K562 (cell line): ENCODE measurements around the gene TMEM209. TPM values are rescaled to one million over a fixed set of nuclear protein-coding genes. Genes with fewer than 3 reads are reported as not detected.

Experiments used
- ATAC-seq: fragments of 200-7000 bp; cut with Tn5 transposase; 3 replicates; pipeline ENCODE4 v1.9.1; 2020; ENCODE audit warnings: moderate library complexity
- BruUV-seq: library from RNA; stranded (reverse); fragments of 400-500 nt; replicated peaks from 2 replicates; lab custom pipeline; 2021; lab: Mats Ljungman, UMichigan
- CTCF ChIA-PET: fragments of 300-600 bp; formaldehyde crosslinking; extraction: SDS; loops from one replicate; lab custom pipeline; 2021; ENCODE audit warnings: low intra/inter-chr PET ratio; lab: Yijun Ruan, JAX
- POLR2A ChIA-PET: fragments of 300-600, 350-650 bp; sonication (Branson Sonifier 250); formaldehyde crosslinking; extraction: SDS; loops from one replicate; lab custom pipeline; 2021; ENCODE audit warnings: antibody characterized with exemption, inconsistent platforms; lab: Yijun Ruan, JAX
- DNase-seq, 4 experiments: peaks; one replicate each; pipeline versions ENCODE4 v3.0.0 to v3.0.0-alpha.2; 2011 to 2018; ENCODE audit warnings: low spot score in 3 of 4, mixed read lengths in 3 of 4; ENCODE audit errors: extremely low read depth in 1 of 4
- FAIRE-seq: peaks from 2 replicates; lab custom pipeline; 2011; peaks lifted over from hg19 to GRCh38; lab: Jason Lieb, UNC
- H2AFZ ChIP-seq: 2 replicates; pipeline ENCODE4 v1.6.0; 2011; ENCODE audit warnings: low read depth, low read length, control low read depth, inconsistent platforms
- H3K27ac ChIP-seq: fragments of 200-600 bp; 3 replicates; pipeline ENCODE4 v1.8.0; 2011; ENCODE audit warnings: low read depth, mild to moderate bottlenecking, control low read depth, inconsistent platforms, low read length, moderate library complexity, mixed read lengths; ENCODE audit errors: extremely low read depth
- H3K27me3 ChIP-seq, 2 experiments: fragments of 300-600 bp in 1 of 2; 2 replicates in 1 of 2; 3 replicates in 1 of 2; pipeline versions ENCODE4 v1.6.0 to v1.8.0; 2011; ENCODE audit warnings: inconsistent platforms in 2 of 2, low read length in 2 of 2, mild to moderate bottlenecking in 1 of 2, mixed read lengths in 1 of 2, moderate library complexity in 1 of 2; ENCODE audit not compliant: control insufficient read depth in 2 of 2, insufficient read depth in 2 of 2
- H3K36me3 ChIP-seq: fragments of 300-600 bp; 3 replicates; pipeline ENCODE4 v1.8.0; 2011; ENCODE audit warnings: mild to moderate bottlenecking, low read length, inconsistent platforms; ENCODE audit not compliant: control insufficient read depth, insufficient read depth
- H3K4me1 ChIP-seq, 2 experiments: fragments of 200-600 bp in 1 of 2; replicated peaks in 1 of 2; 2 replicates in 1 of 2; 3 replicates in 1 of 2; pipeline versions ENCODE4 v1.5.1 to v1.8.0; 2011; ENCODE audit warnings: inconsistent platforms in 2 of 2, low read length in 2 of 2, mild to moderate bottlenecking in 1 of 2, mixed read lengths in 1 of 2, moderate library complexity in 1 of 2; ENCODE audit not compliant: control insufficient read depth in 2 of 2, insufficient read depth in 2 of 2
- H3K4me2 ChIP-seq: 2 replicates; pipeline ENCODE4 v1.6.1; 2011; ENCODE audit warnings: low read length, control low read depth, inconsistent platforms, mixed read lengths; ENCODE audit not compliant: insufficient read depth
- H3K4me3 ChIP-seq: fragments of 200-600 bp; sonication (generic), shearing (Covaris generic); 2 replicates; pipeline ENCODE4 v1.5.1; 2016; ENCODE audit warnings: control low read depth, inconsistent platforms
- H3K79me2 ChIP-seq: fragments of 200-600 bp; 3 replicates; pipeline ENCODE4 v1.8.0; 2011; ENCODE audit warnings: low read length, inconsistent platforms; ENCODE audit not compliant: control insufficient read depth, insufficient read depth
- H3K9ac ChIP-seq, 2 experiments: 2 replicates each; pipeline versions ENCODE4 v1.6.0 to v1.6.1; 2011; ENCODE audit warnings: low read depth in 2 of 2, low read length in 2 of 2, control low read depth in 1 of 2, inconsistent platforms in 1 of 2, mild to moderate bottlenecking in 1 of 2, mixed read lengths in 1 of 2; ENCODE audit not compliant: insufficient read depth in 1 of 2
- H3K9me1 ChIP-seq: one replicate; pipeline ENCODE4 v1.6.0; 2011; ENCODE audit warnings: inconsistent platforms, mild to moderate bottlenecking, low read length, moderate library complexity; ENCODE audit not compliant: control insufficient read depth, insufficient read depth
- H3K9me3 ChIP-seq: replicated peaks from 2 replicates; pipeline ENCODE4 v1.5.1; 2011; ENCODE audit warnings: low read depth, low read length, inconsistent platforms; ENCODE audit not compliant: control insufficient read depth, insufficient read depth
- H4K20me1 ChIP-seq: replicated peaks from 2 replicates; pipeline ENCODE4 v1.6.1; 2011; ENCODE audit warnings: low read length, inconsistent platforms, mixed read lengths; ENCODE audit not compliant: control insufficient read depth, insufficient read depth
- ARHGAP35 ChIP-seq: fragments of 450-650 bp; IDR thresholded peaks from 2 replicates; pipeline ENCODE4 v1.6.1; 2018; ENCODE audit not compliant: partially characterized antibody
- BCOR ChIP-seq: fragments of 450-650 bp; IDR thresholded peaks from 2 replicates; pipeline ENCODE4 v1.6.1; 2016
- BRD9 ChIP-seq: fragments of 450-650 bp; IDR thresholded peaks from 2 replicates; pipeline ENCODE4 v1.6.1; 2018; ENCODE audit warnings: low read depth; ENCODE audit not compliant: partially characterized antibody
- CBX8 ChIP-seq: fragments of 200-600 bp; sonication (generic); IDR thresholded peaks from 2 replicates; pipeline ENCODE4 v1.6.1; 2012; ENCODE audit warnings: borderline replicate concordance, mixed run types, low read depth, mild to moderate bottlenecking, moderate library complexity, mixed read lengths, low read length, control low read depth, inconsistent platforms; ENCODE audit not compliant: poor library complexity, severe bottlenecking; ENCODE audit errors: extremely low read depth
- CCAR2 ChIP-seq: fragments of 200-400 bp; formaldehyde crosslinking; IDR thresholded peaks from 2 replicates; pipeline ENCODE4 v1.6.1; 2017; ENCODE audit warnings: mild to moderate bottlenecking, low read depth, low read length
- HSF4 ChIP-seq: fragments of 250-450 bp; sonication (Bioruptor Pico); IDR thresholded peaks from 2 replicates; pipeline ENCODE4 v2.1.2; 2022; ENCODE audit warnings: mild to moderate bottlenecking, moderate library complexity, borderline replicate concordance
- MAFF ChIP-seq: IDR thresholded peaks from 2 replicates; pipeline ENCODE4 v1.6.1; 2012; ENCODE audit warnings: low read length, improper control_type of control experiment
- NBN ChIP-seq: fragments of 450-650 bp; IDR thresholded peaks from 2 replicates; pipeline ENCODE4 v1.6.1; 2016; ENCODE audit warnings: low read depth, mild to moderate bottlenecking
- NR2F6 ChIP-seq: fragments of 450-650 bp; formaldehyde crosslinking; IDR thresholded peaks from 2 replicates; pipeline ENCODE4 v1.4.0; 2020; ENCODE audit warnings: mild to moderate bottlenecking
- SIRT6 ChIP-seq: IDR thresholded peaks from one replicate; pipeline ENCODE4 v1.6.1; 2012; ENCODE audit warnings: low read depth, mild to moderate bottlenecking, control low read depth, inconsistent platforms, low read length, moderate library complexity
- STAT5B ChIP-seq: fragments of 250-450 bp; sonication (Bioruptor Pico); IDR thresholded peaks from 2 replicates; pipeline ENCODE4 v1.8.0; 2021; ENCODE audit warnings: mild to moderate bottlenecking, inconsistent platforms
- TGIF2 ChIP-seq: sonication (generic); formaldehyde crosslinking; IDR thresholded peaks from 2 replicates; pipeline ENCODE4 v1.8.1; 2022; ENCODE audit warnings: mild to moderate bottlenecking, missing genetic modification reagents, moderate library complexity
- TRIM24 ChIP-seq, 2 experiments: fragments of 450-650 bp; IDR thresholded peaks; 2 replicates each; pipeline ENCODE4 v1.6.1; 2016
- U2AF1 ChIP-seq: fragments of 200-400 bp; formaldehyde crosslinking; optimal IDR thresholded peaks from 2 replicates; pipeline ENCODE3; 2017; ENCODE audit warnings: mild to moderate bottlenecking, low read depth, low read length, moderate library complexity
- ZNF121 ChIP-seq: sonication (generic); formaldehyde crosslinking; conservative IDR thresholded peaks from 2 replicates; pipeline ENCODE4 v1.8.0; 2022; ENCODE audit warnings: missing genetic modification reagents
- ZNF133 ChIP-seq: fragments of 250-450 bp; sonication (Bioruptor Pico); IDR thresholded peaks from 2 replicates; pipeline ENCODE4 v1.4.0; 2020; ENCODE audit warnings: mild to moderate bottlenecking
- ZNF551 ChIP-seq: fragments of 250-450 bp; sonication (Bioruptor Pico); IDR thresholded peaks from 2 replicates; pipeline ENCODE4 v1.5.0; 2021; ENCODE audit warnings: mild to moderate bottlenecking, moderate library complexity
- ZNF583 ChIP-seq: fragments of 250-450 bp; sonication (Bioruptor Pico); IDR thresholded peaks from 2 replicates; pipeline ENCODE4 v1.4.0; 2020
- ZNF717 ChIP-seq: fragments of 250-450 bp; sonication (Bioruptor Pico); IDR thresholded peaks from 2 replicates; pipeline ENCODE4 v1.5.0; 2021
- WGBS: fragments of 100-300 bp; shearing (Covaris generic); methylation state at CpG from one replicate; pipeline ENCODE4 v1.1.6; 2016; ENCODE audit warnings: low coverage, mixed read lengths; ENCODE audit not compliant: insufficient coverage; ENCODE audit errors: missing lambda C conversion rate; 5-methylcytosine and 5-hydroxymethylcytosine counted together
- in situ Hi-C: fragments of 300-500 bp; cut with MboI; formaldehyde crosslinking; loops from 4 replicates; pipeline ENCODE4 v1.15.0; 2018; ENCODE audit warnings: inconsistent platforms, mixed read lengths
- intact Hi-C: fragments of 100-400 bp; cut with micrococcal nuclease; formaldehyde crosslinking; loops from 2 replicates; pipeline ENCODE4 v1.14.2; 2022
- polyA plus RNA-seq, 8 experiments: library from polyadenylated mRNA; depleted of rRNA in 4 of 8; stranded (reverse) in 5 of 8; unstranded in 3 of 8; fragments of >200 nt; fragmentation: Nextera tagmentation in 2 of 8; fragmentation: Illumina TruSeq in 1 of 8; extraction: Ambion mirVana in 2 of 8; extraction: Trizol in 1 of 8; gene quantifications; 2 replicates each; pipeline versions ENCODE4 v1.2.1 to v1.2.3, GENCODE V29; 2011 to 2014; ENCODE audit warnings: inconsistent platforms in 1 of 8, missing spikeins in 1 of 8
- total RNA-seq, 7 experiments: library from RNA; depleted of rRNA in 6 of 7; stranded (reverse); fragments of >200 nt in 6 of 7; fragmentation: Illumina TruSeq in 2 of 7; extraction: Trizol in 2 of 7; gene quantifications; 2 replicates each; pipeline versions ENCODE4 v1.2.1 to v1.2.3, GENCODE V29; 2011 to 2021; ENCODE audit warnings: low replicate concordance in 1 of 7
- TF ChIP-seq, protein P1 (sequence below): fragments of 250-450 bp; sonication (Bioruptor Pico); IDR thresholded peaks from 2 replicates; pipeline ENCODE4 v1.9.0; 2021; ENCODE audit warnings: mild to moderate bottlenecking
- TF ChIP-seq, protein P2 (sequence below): fragments of 250-450 bp; sonication (Bioruptor Pico); IDR thresholded peaks from 2 replicates; pipeline ENCODE4 v1.9.0; 2021; ENCODE audit warnings: mild to moderate bottlenecking, inconsistent platforms
- TF ChIP-seq, protein P3 (sequence below): IDR thresholded peaks from 2 replicates; pipeline ENCODE4 v1.6.1; 2011; ENCODE audit not compliant: insufficient read length; ENCODE audit errors: extremely low read depth

TMEM209 gene
- total and polyA plus RNA-seq, 9 of the 15 experiments (the other 6 are each of a cell fraction or from before 2014, with no cell fraction given): 36.8 to 116 (median 76.6) TPM

DNA sequence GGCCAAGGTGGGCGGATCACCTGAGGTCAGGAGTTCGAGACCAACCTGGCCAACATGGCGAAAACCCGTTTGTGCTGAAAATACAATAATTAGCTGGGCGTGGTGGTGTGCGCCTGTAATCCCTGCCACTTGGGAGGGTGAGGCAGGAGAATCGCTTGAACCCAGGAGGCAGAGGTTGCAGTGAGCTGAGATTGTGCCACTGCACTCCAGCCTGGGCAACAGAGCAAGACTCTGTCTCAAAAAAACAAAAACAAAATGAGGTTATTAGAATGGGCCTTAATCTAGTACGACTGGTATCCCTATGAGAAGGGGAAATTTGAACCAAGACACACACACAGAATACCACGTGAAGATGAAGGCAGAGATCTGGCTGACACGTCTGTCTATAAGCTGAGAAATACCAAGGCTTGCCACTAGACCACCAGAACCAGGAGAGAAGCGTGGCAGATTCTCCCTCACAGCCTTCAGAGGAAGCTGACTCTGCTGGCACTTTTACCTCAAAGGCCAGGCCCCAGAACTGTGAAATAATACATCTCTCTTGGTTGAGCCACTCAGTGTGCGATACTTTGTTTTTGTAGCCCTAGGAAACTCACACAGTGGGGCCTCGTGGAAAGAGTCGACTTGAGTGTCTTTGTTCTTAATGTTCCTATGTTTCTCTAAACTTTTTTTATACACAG, 59.6 kb downstream of the TMEM209 start:
- POLR2A ChIA-PET: interaction anchor here (1.1 to 1.5 kb wide), 3 partner anchors 11 to 76 kb away, joined by 3 to 5 read pairs (median 4); partner anchors contain the start of gene KLHDC10
- no peaks in the 10 kb centered on the region for H3K79me2 ChIP-seq
- H3K27me3 ChIP-seq: no peaks in the 10 kb centered on the region
- H3K4me1 ChIP-seq: peaks cover 32 to 65% of the 10 kb centered on the region in 2 experiments
- no peaks in the 10 kb centered on the region for H3K9me1 ChIP-seq
- 85% methylated on average over 14 of the region's 14 CpGs for WGBS
- H3K36me3 ChIP-seq: no peaks in the 10 kb centered on the region; the same call in 2 of the 3 replicates
- H3K4me2 ChIP-seq: no peak overlapping the region
- DNase-seq (no peak), FAIRE-seq (peak; percentile 54), ATAC-seq (no peak)
- CTCF ChIA-PET: no interaction called here
- in situ Hi-C loops: no loop called here
- H4K20me1 ChIP-seq: no peaks in the 10 kb centered on the region
- H3K27ac ChIP-seq: peak overlapping the region; percentile 9; the same call in 1 of the 3 replicates
- intact Hi-C loops: no loop called here
- BruUV-seq: no TSS peak
- H3K9ac ChIP-seq: no peak overlapping the region
- peak overlapping the region; percentile 40; the same call in 1 of the 2 replicates for H2AFZ ChIP-seq
- no peaks in the 10 kb centered on the region for H3K9me3 ChIP-seq
- no peak overlapping the region for H3K4me3 ChIP-seq
- peak; percentile 54; the same call in 1 of the 2 replicates for TF ChIP-seq BCOR
- TF ChIP-seq U2AF1: no peak
- TF ChIP-seq ZNF133 (CRISPR knock-in tag): no peak
- TF ChIP-seq, protein P1, sequence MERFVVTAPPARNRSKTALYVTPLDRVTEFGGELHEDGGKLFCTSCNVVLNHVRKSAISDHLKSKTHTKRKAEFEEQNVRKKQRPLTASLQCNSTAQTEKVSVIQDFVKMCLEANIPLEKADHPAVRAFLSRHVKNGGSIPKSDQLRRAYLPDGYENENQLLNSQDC (CRISPR knock-in tag): no peak
- no peak for TF ChIP-seq ZNF551 (CRISPR knock-in tag)
- no peak for TF ChIP-seq ZNF717
- TF ChIP-seq CBX8: no peak
- no peak for TF ChIP-seq NBN
- TF ChIP-seq HSF4 (CRISPR knock-in tag): no peak
- TF ChIP-seq TGIF2: no peak
- no peak for TF ChIP-seq STAT5B (CRISPR knock-in tag)
- TF ChIP-seq, protein P2, sequence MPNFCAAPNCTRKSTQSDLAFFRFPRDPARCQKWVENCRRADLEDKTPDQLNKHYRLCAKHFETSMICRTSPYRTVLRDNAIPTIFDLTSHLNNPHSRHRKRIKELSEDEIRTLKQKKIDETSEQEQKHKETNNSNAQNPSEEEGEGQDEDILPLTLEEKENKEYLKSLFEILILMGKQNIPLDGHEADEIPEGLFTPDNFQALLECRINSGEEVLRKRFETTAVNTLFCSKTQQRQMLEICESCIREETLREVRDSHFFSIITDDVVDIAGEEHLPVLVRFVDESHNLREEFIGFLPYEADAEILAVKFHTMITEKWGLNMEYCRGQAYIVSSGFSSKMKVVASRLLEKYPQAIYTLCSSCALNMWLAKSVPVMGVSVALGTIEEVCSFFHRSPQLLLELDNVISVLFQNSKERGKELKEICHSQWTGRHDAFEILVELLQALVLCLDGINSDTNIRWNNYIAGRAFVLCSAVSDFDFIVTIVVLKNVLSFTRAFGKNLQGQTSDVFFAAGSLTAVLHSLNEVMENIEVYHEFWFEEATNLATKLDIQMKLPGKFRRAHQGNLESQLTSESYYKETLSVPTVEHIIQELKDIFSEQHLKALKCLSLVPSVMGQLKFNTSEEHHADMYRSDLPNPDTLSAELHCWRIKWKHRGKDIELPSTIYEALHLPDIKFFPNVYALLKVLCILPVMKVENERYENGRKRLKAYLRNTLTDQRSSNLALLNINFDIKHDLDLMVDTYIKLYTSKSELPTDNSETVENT (CRISPR knock-in tag): no peak
- no peak for TF ChIP-seq TRIM24 (IDR thresholded peaks at IDR 0.05)
- no peak for TF ChIP-seq ZNF583
- TF ChIP-seq MAFF: no peak
- TF ChIP-seq NR2F6 (CRISPR knock-in tag): no peak
- TF ChIP-seq, protein P3, sequence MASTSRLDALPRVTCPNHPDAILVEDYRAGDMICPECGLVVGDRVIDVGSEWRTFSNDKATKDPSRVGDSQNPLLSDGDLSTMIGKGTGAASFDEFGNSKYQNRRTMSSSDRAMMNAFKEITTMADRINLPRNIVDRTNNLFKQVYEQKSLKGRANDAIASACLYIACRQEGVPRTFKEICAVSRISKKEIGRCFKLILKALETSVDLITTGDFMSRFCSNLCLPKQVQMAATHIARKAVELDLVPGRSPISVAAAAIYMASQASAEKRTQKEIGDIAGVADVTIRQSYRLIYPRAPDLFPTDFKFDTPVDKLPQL: no peak
- no peak for TF ChIP-seq SIRT6
- TF ChIP-seq ARHGAP35: no peak
- peak; percentile 83 for TF ChIP-seq ZNF121 (CRISPR knock-in tag)
- no peak for TF ChIP-seq BRD9
- no peak for TF ChIP-seq CCAR2
